CD4-positive, alpha-beta T cell (primary cell): ENCODE measurements around the gene CLSTN3. TPM values are rescaled to one million over a fixed set of nuclear protein-coding genes. Genes with fewer than 3 reads are reported as not detected.

Experiments
- ATAC-seq: fragments of 200-7000 bp; cut with Tn5 transposase; one replicate; pipeline ENCODE4 v1.10.0; 2022; ENCODE audit warnings: mild to moderate bottlenecking; ENCODE audit not compliant: poor library complexity
- CTCF ChIA-PET: fragments of 350-600 bp; sonication (Branson Sonifier 250); formaldehyde crosslinking; loops from one replicate; lab custom pipeline; 2021; ENCODE audit warnings: antibody characterized with exemption, inconsistent platforms; lab: Charles Lee
- POLR2A ChIA-PET: fragments of 350-600 bp; sonication (Branson Sonifier 250); formaldehyde crosslinking; loops from one replicate; lab custom pipeline; 2021; ENCODE audit warnings: antibody characterized with exemption, inconsistent platforms; lab: Charles Lee
- DNase-seq, 14 experiments: peaks; one replicate each; pipeline ENCODE4 v3.0.0-alpha.2; 2013 to 2020; ENCODE audit warnings: mixed read lengths in 2 of 14
- H3K27ac ChIP-seq, 2 donors: one replicate each; pipeline versions ENCODE4 v1.5.1 to v1.7.0; 2013; ENCODE audit warnings: low read length in 2 of 2, low read depth in 1 of 2, mild to moderate bottlenecking in 1 of 2
- H3K27me3 ChIP-seq, 2 experiments: 1 replicate in 1 of 2; 2 replicates in 1 of 2; pipeline versions ENCODE4 v1.6.1 to v1.7.0; 2013; ENCODE audit warnings: low read length in 2 of 2, control low read depth in 1 of 2, mild to moderate bottlenecking in 1 of 2, moderate library complexity in 1 of 2; ENCODE audit not compliant: insufficient read depth in 2 of 2, control insufficient read depth in 1 of 2
- H3K36me3 ChIP-seq: one replicate; pipeline ENCODE4 v1.6.1; 2013; ENCODE audit warnings: low read length, control low read depth; ENCODE audit not compliant: insufficient read depth
- H3K4me1 ChIP-seq: one replicate; pipeline ENCODE4 v1.6.1; 2013; ENCODE audit warnings: low read length, control low read depth; ENCODE audit not compliant: insufficient read depth
- H3K4me3 ChIP-seq: one replicate; pipeline ENCODE4 v1.5.1; 2013; ENCODE audit warnings: mild to moderate bottlenecking, low read length, moderate library complexity
- H3K9me3 ChIP-seq, 2 experiments: 1 replicate in 1 of 2; 2 replicates in 1 of 2; pipeline versions ENCODE4 v1.6.1 to v1.7.0; 2013; ENCODE audit warnings: low read length in 2 of 2, mild to moderate bottlenecking in 2 of 2, control low read depth in 1 of 2, moderate library complexity in 1 of 2; ENCODE audit not compliant: control insufficient read depth in 1 of 2, insufficient read depth in 1 of 2
- H3K27ac Mint-ChIP-seq: one replicate; pipeline ENCODE4 v1.8.0; 2020; ENCODE audit warnings: mixed read lengths
- H3K27me3 Mint-ChIP-seq: one replicate; pipeline ENCODE4 v1.8.0; 2021; ENCODE audit warnings: mixed read lengths
- H3K36me3 Mint-ChIP-seq: one replicate; pipeline ENCODE4 v1.8.0; 2021; ENCODE audit warnings: low read depth, mixed read lengths
- H3K4me1 Mint-ChIP-seq: one replicate; pipeline ENCODE4 v1.8.0; 2021; ENCODE audit warnings: low read depth, mixed read lengths
- H3K4me3 Mint-ChIP-seq: one replicate; pipeline ENCODE4 v1.8.0; 2020; ENCODE audit warnings: mild to moderate bottlenecking, mixed read lengths
- H3K9me3 Mint-ChIP-seq: one replicate; pipeline ENCODE4 v1.8.0; 2020; ENCODE audit warnings: mixed read lengths
- CTCF ChIP-seq: fragments of 200-600 bp; IDR thresholded peaks from one replicate; pipeline ENCODE4 v1.8.0; 2022; ENCODE audit warnings: antibody characterized with exemption, mild to moderate bottlenecking
- intact Hi-C, 2 experiments: fragments of 100-400 bp; cut with DNase I in 1 of 2; cut with micrococcal nuclease in 1 of 2; formaldehyde crosslinking; loops; one replicate each; pipeline versions ENCODE4 v1.15.1 to v1.9.0; 2023 to 2025; cut with DNase I, micrococcal nuclease
- total RNA-seq, 174 experiments: library from RNA in 2 of 174; stranded (reverse) in 2 of 174; gene quantifications; one replicate each; pipeline ENCODE4 v1.2.3 and lab custom pipeline; 2021 to 2026

Gene CLSTN3
- total RNA-seq, 2 experiments from 2014 or later, result 29.1 to 33.9 TPM

GRCh38 chr12:7117670-7118069 is 12.5 kb upstream of the CLSTN3 start:
- Histone ChIP-seq H3K27me3 (no peaks in the 10 kb centered on the region), H3K36me3 (peaks cover 15% of the 10 kb centered on the region), H3K4me3 (no peak overlapping the region), H3K27ac (no peak overlapping the region), H3K4me1 (peaks cover 6% of the 10 kb centered on the region), H3K9me3 (no peaks in the 10 kb centered on the region)
- ChIA-PET CTCF (interaction anchor here (1.2 kb wide), 1 partner anchor 8 kb away, joined by 3 read pairs; the partner anchor contains the start of gene C1RL), POLR2A (interaction anchor here (1.0 kb wide), 1 partner anchor 10 kb away, joined by 3 read pairs; no protein-coding TSS in a partner anchor)
- intact Hi-C loops, result no loop called here
- Mint-ChIP-seq H3K27ac (no peak overlapping the region), H3K36me3 (peaks cover 34% of the 10 kb centered on the region), H3K27me3 (no peaks in the 10 kb centered on the region), H3K4me3 (no peak overlapping the region), H3K9me3 (no peaks in the 10 kb centered on the region), H3K4me1 (peaks cover 6% of the 10 kb centered on the region)
- TF ChIP-seq CTCF, result no peak
- ATAC-seq, result no peak
- no peak for DNase-seq

GRCh38 chr12:7118881-7119280 is 11.3 kb upstream of the CLSTN3 start:
- Histone ChIP-seq H3K4me3 (no peak overlapping the region), H3K36me3 (peaks cover 15% of the 10 kb centered on the region), H3K9me3 (no peaks in the 10 kb centered on the region), H3K27me3 (no peaks in the 10 kb centered on the region), H3K4me1 (no peaks in the 10 kb centered on the region), H3K27ac (no peak overlapping the region)
- ChIA-PET CTCF (no interaction called here), POLR2A (interaction anchor here (1.0 kb wide), 1 partner anchor 11 kb away, joined by 3 read pairs; no protein-coding TSS in a partner anchor)
- Mint-ChIP-seq H3K36me3 (peaks cover 30% of the 10 kb centered on the region), H3K27ac (no peak overlapping the region), H3K4me1 (no peaks in the 10 kb centered on the region), H3K9me3 (no peaks in the 10 kb centered on the region), H3K4me3 (no peak overlapping the region), H3K27me3 (no peaks in the 10 kb centered on the region)
- ATAC-seq, result no peak
- peak in 1 of 14 experiments; percentile 14 for DNase-seq
- no peak for TF ChIP-seq CTCF
- intact Hi-C loops, result no loop called here

GRCh38 chr12:7120166-7120565 is 10.0 kb upstream of the CLSTN3 start:
- no peaks in the 10 kb centered on the region for H3K4me1 ChIP-seq

More at GRCh38 chr12:7120166-7120565, 10.0 kb upstream of the CLSTN3 start:
- Histone ChIP-seq H3K27ac (no peak overlapping the region), H3K27me3 (no peaks in the 10 kb centered on the region), H3K36me3 (peaks cover 11% of the 10 kb centered on the region), H3K4me3 (no peak overlapping the region), H3K9me3 (no peaks in the 10 kb centered on the region)
- ATAC-seq, result no peak
- no peak overlapping the region for H3K27ac Mint-ChIP-seq
- H3K4me1 Mint-ChIP-seq, result no peaks in the 10 kb centered on the region
- intact Hi-C loops, result no loop called here
- H3K36me3 Mint-ChIP-seq, result peaks cover 20% of the 10 kb centered on the region
- no peaks in the 10 kb centered on the region for H3K27me3 Mint-ChIP-seq
- ChIA-PET POLR2A (no interaction called here), CTCF (no interaction called here)
- H3K4me3 Mint-ChIP-seq, result no peak overlapping the region
- TF ChIP-seq CTCF, result no peak
- no peaks in the 10 kb centered on the region for H3K9me3 Mint-ChIP-seq
- no peak for DNase-seq
